Peyer's patch (tissue), 4 donors: ENCODE data around the gene PROX1. TPM values are rescaled to one million over a fixed set of nuclear protein-coding genes. Genes with fewer than 3 reads are reported as not detected.

Experiments
- DNase-seq, 3 donors: peaks; one replicate each; pipeline ENCODE4 v3.0.0-alpha.2; 2017 to 2019
- H3K27ac ChIP-seq, 4 donors: fragments of 200-600 bp; sonication (generic); one replicate each; pipeline ENCODE4 v1.5.1; 2016 to 2019
- H3K27me3 ChIP-seq, 2 donors: fragments of 200-600 bp; sonication (generic); one replicate each; pipeline ENCODE4 v1.5.1; 2019
- H3K36me3 ChIP-seq, 3 donors: fragments of 200-600 bp; sonication (generic); one replicate each; pipeline ENCODE4 v1.5.1; 2016 to 2019
- H3K4me1 ChIP-seq, 4 donors: fragments of 200-600 bp; sonication (generic); one replicate each; pipeline ENCODE4 v1.5.1; 2016 to 2019
- H3K4me3 ChIP-seq, 4 donors: fragments of 200-600 bp; sonication (generic); 1 replicate in 3 of 4; 2 replicates in 1 of 4; pipeline ENCODE4 v1.5.1; 2016 to 2019; ENCODE audit warnings: mild to moderate bottlenecking in 1 of 4
- H3K9me3 ChIP-seq, 4 donors: fragments of 200-600 bp; sonication (generic); one replicate each; pipeline ENCODE4 v1.5.1; 2016 to 2019; ENCODE audit warnings: mild to moderate bottlenecking in 1 of 4
- CTCF ChIP-seq, 6 experiments: fragments of 450-650 bp in 4 of 6; fragments of 200-600 bp in 2 of 6; sonication (generic) in 1 of 6; IDR thresholded peaks; one replicate each; pipeline ENCODE4 v1.5.1; 2017 to 2019; ENCODE audit warnings: antibody characterized with exemption in 6 of 6, mild to moderate bottlenecking in 3 of 6, moderate library complexity in 1 of 6
- POLR2A ChIP-seq, 2 donors: fragments of 450-650 bp; IDR thresholded peaks; one replicate each; pipeline ENCODE4 v1.5.1; 2017; ENCODE audit warnings: antibody characterized with exemption in 2 of 2, mild to moderate bottlenecking in 2 of 2, moderate library complexity in 2 of 2
- total RNA-seq, 4 donors: library from RNA; depleted of rRNA; stranded (reverse); fragments of >200 nt; gene quantifications; one replicate each; pipeline ENCODE4 v1.1.0, GENCODE V29; 2016

Gene PROX1
- total RNA-seq, 4 donors from 2014 or later = 7.4 to 26.4 (median 13.7) TPM

- no peak for DNase-seq
- H3K27me3 ChIP-seq = peaks cover 0 to 42% of the 10 kb centered on the region in 2 donors
- peak overlapping the region in 2 of 4 donors; percentile 22 to 33 for H3K4me3 ChIP-seq
- no peaks in the 10 kb centered on the region for H3K9me3 ChIP-seq
- peaks cover 0 to 33% (median 0%) of the 10 kb centered on the region in 4 donors for H3K4me1 ChIP-seq
- H3K27ac ChIP-seq = no peak overlapping the region
- no peak for TF ChIP-seq POLR2A (IDR thresholded peaks at IDR 0.05)
- TF ChIP-seq CTCF (IDR thresholded peaks at IDR 0.05) = no peak
- no peaks in the 10 kb centered on the region for H3K36me3 ChIP-seq
Observed at GRCh38 chr1:213985209-213986019, 2.4 kb upstream of the PROX1 start.

GRCh38 chr1:213986020-213986924, 1.5 kb upstream of the PROX1 start:
- H3K9me3 ChIP-seq = no peaks in the 10 kb centered on the region
- no peaks in the 10 kb centered on the region for H3K36me3 ChIP-seq
- peaks cover 0 to 42% of the 10 kb centered on the region in 2 donors for H3K27me3 ChIP-seq
- TF ChIP-seq POLR2A (IDR thresholded peaks at IDR 0.05) (no peak), CTCF (IDR thresholded peaks at IDR 0.05) (no peak)
- H3K4me1 ChIP-seq = peaks cover 0 to 33% (median 0%) of the 10 kb centered on the region in 4 donors
- no peak overlapping the region for H3K27ac ChIP-seq
- H3K4me3 ChIP-seq = peak overlapping the region in 2 of 4 donors; percentile 63 to 76
- no peak for DNase-seq

GRCh38 chr1:213986925-213987250, 885 bp upstream of the PROX1 start:
- DNase-seq = no peak
- H3K36me3 ChIP-seq = no peaks in the 10 kb centered on the region
- H3K27me3 ChIP-seq = peaks cover 0 to 42% of the 10 kb centered on the region in 2 donors
- peak overlapping the region in 3 of 4 donors; percentile 46 to 76 (median 63) for H3K4me3 ChIP-seq
- no peak for TF ChIP-seq CTCF (IDR thresholded peaks at IDR 0.05)
- no peak for TF ChIP-seq POLR2A (IDR thresholded peaks at IDR 0.05)
- H3K27ac ChIP-seq = no peak overlapping the region
- no peaks in the 10 kb centered on the region for H3K9me3 ChIP-seq
- H3K4me1 ChIP-seq = peaks cover 0 to 33% (median 0%) of the 10 kb centered on the region in 4 donors

GRCh38 chr1:213987422-213987926, 299 bp upstream of the PROX1 start:
- Histone ChIP-seq H3K4me3 (peak overlapping the region; percentile 38 to 76 (median 54)), H3K27me3 (peaks cover 0 to 39% of the 10 kb centered on the region in 2 donors), H3K4me1 (peaks cover 0 to 30% (median 0%) of the 10 kb centered on the region in 4 donors), H3K36me3 (no peaks in the 10 kb centered on the region), H3K27ac (peak overlapping the region; percentile 66 to 81 (median 68)), H3K9me3 (no peaks in the 10 kb centered on the region)
- peak in 2 of 3 donors; percentile 65 to 83 for DNase-seq
- TF ChIP-seq POLR2A (IDR thresholded peaks at IDR 0.05) = no peak
- TF ChIP-seq CTCF (IDR thresholded peaks at IDR 0.05) = no peak

GRCh38 chr1:213988507-213989001, 781 bp downstream of the PROX1 start:
- H3K4me1 ChIP-seq = peaks cover 0 to 20% (median 0%) of the 10 kb centered on the region in 4 donors
- no peak for DNase-seq
- peak overlapping the region; percentile 66 to 81 (median 68) for H3K27ac ChIP-seq
- H3K36me3 ChIP-seq = no peaks in the 10 kb centered on the region
- peaks cover 0 to 28% of the 10 kb centered on the region in 2 donors for H3K27me3 ChIP-seq
- H3K4me3 ChIP-seq = peak overlapping the region; percentile 38 to 76 (median 54)
- H3K9me3 ChIP-seq = no peaks in the 10 kb centered on the region
- TF ChIP-seq CTCF (IDR thresholded peaks at IDR 0.05) (no peak), POLR2A (IDR thresholded peaks at IDR 0.05) (no peak)
